HFF-Myc (cell line): ENCODE results near the gene ZNF862.
A peak's percentile ranks its signal among the peaks of the same experiment; 100 is the strongest.
"Not testable (repeated sequence)": the region's sequence is repeated elsewhere in the genome, so short reads cannot be mapped to it uniquely, and the experiment has no call there.

Experiments used
- DNase-seq: peaks from one replicate; pipeline ENCODE4 v3.0.0-alpha.2; 2011; ENCODE audit warnings: low read depth; ENCODE audit errors: extremely low read depth
- H3K4me3 ChIP-seq: replicated peaks from 2 replicates; pipeline ENCODE4 v1.5.1; 2011; ENCODE audit warnings: low read depth, mild to moderate bottlenecking, control low read depth, low read length
- TF ChIP-seq, protein P1 (sequence below): IDR thresholded peaks from 2 replicates; pipeline ENCODE4 v1.5.1; 2012; ENCODE audit warnings: mild to moderate bottlenecking, low read depth, low read length, control low read depth; ENCODE audit errors: missing control alignments

The ZNF862 gene

DNA sequence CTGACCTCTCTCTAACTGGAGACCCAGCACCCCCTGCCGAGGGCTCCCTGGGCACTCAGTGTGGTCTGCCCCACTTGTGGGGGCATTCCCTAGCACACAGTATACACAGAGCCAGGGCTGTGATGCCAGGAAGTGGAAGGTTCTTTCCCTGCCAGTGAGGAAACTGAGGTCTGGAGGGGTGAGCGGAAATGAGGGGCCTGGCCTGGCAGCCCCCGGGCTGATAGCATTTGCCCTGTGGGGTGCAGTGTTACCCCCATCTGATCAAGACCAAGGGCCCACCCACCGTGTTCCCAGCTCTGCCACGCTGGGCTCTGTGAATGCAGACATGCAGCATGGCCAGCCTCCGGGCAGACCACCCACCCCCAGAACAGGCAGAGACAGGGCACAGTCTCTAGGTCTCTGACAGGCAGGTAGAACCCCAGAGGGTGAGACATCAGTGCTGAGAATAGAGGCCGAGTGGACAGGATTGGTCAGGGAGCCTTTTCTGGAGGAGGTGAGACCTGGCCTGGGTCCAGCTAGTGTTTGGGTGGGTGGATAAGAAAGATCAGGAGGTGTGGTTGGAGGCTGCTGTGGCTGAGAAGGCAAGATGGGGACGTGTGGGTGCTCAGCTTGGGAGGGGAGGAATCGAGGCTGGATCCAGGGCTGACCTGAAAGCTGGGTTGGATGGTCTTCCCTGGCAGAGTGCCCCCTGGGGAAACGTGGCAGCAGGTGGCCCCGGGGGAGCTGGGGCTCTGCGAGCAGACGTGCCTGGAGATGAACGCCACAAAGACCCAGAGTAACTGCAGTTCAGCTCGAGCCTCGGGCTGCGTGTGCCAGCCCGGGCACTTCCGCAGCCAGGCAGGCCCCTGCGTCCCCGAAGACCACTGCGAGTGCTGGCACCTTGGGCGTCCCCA, 10.8 kb upstream of the ZNF862 start:
- no peak overlapping the region for H3K4me3 ChIP-seq
- no peak for DNase-seq
- TF ChIP-seq, protein P1, sequence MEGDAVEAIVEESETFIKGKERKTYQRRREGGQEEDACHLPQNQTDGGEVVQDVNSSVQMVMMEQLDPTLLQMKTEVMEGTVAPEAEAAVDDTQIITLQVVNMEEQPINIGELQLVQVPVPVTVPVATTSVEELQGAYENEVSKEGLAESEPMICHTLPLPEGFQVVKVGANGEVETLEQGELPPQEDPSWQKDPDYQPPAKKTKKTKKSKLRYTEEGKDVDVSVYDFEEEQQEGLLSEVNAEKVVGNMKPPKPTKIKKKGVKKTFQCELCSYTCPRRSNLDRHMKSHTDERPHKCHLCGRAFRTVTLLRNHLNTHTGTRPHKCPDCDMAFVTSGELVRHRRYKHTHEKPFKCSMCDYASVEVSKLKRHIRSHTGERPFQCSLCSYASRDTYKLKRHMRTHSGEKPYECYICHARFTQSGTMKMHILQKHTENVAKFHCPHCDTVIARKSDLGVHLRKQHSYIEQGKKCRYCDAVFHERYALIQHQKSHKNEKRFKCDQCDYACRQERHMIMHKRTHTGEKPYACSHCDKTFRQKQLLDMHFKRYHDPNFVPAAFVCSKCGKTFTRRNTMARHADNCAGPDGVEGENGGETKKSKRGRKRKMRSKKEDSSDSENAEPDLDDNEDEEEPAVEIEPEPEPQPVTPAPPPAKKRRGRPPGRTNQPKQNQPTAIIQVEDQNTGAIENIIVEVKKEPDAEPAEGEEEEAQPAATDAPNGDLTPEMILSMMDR, result no peak

DNA sequence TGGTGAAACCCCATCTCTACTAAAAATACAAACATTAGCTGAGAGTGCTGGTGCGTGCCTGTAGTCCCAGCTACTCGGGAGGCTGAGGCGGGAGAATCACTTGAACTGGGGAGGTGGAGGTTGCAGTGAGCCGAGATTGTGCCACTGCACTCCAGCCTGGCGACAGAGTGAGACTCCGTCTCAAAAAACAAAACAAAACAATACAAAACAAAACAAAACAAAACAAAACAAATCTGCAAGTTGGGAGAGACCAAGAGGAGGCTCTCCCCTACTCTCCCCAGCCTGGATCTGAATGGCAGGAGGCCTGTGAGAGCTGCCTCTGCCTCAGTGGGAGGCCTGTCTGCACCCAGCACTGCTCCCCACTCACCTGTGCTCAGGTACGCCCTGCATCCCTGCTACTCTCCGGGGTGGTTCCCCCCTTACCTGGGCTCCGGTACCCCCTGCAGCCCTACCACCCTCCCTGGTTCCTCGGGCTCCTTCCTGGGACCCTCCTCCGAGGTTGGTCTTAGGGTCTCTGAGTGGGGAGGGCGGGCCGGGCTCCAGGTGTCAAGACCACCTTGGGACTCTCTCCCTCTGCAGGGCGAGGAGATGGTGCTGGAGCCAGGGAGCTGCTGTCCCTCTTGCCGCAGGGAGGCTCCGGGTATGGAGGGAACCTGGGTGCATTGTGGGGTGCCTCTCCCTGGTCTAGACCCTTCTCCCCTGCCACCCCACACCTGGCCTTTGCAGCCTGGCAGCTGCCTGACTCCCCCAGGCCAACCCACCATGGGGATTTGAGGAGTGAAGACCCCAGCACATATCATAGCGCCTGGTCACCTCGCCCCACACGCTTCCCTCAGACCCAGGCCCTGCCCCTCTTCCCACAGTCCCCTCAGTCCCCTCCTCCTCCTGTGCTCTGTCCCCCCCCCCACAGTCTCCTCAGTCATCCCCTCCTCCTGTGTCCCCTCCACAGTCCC, 9.5 kb upstream of the ZNF862 start:
- TF ChIP-seq, protein P1, result no peak
- DNase-seq, result no peak
- no peak overlapping the region for H3K4me3 ChIP-seq

DNA sequence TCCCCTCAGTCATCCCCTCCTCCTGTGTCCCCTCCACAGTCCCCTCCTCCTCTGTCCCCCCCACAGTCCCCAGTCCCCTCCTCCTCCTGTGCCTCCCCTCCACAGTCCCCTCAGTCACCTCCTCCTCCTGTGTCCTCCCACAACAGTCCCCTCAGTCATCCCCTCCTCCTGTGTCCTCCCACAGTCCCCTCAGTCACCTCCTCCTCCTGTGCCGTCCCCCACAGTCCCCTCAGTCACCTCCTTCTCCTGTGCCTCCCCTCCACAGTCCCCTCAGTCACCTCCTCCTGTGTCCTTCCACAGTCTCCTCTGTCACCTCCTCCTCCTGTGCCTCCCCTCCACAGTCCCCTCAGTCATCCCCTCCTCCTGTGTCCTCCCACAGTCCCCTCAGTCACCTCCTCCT, 7.6 kb upstream of the ZNF862 start:
- H3K4me3 ChIP-seq, result not testable (repeated sequence)

DNA sequence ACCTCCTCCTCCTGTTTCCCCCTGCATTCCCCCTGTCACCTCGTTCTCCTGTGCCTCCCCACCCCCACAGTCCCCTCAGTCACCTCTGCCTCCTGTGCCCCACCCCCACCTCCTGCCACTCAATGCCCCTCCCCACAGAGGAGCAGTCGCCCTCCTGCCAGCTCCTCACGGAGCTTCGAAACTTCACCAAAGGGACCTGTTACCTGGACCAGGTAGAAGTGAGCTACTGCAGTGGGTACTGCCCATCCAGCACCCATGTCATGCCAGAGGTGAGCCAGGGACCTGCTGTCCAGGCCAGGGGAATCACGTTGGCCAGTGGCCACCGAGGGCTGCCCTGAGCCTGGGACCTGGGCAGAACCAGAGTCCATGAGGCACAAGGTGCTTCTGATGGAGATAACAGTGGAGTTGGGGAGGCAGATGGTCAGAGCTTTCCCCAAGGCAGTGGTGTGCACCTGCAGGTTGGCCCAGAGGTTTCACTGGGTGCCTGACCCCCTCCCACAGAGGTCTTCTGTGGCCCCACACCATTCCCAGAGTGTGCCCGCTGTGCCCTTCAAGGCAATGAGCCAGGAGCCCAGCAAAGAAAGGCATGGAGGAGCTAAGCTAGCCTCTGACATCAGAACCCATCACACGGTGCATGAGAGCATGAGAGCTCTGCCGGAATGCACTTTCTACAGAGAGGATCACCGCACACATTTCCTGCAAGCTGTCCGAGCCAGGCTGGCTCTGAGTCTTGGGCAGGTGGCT, 7.0 kb upstream of the ZNF862 start:
- no peak for DNase-seq
- no peak overlapping the region for H3K4me3 ChIP-seq
- TF ChIP-seq, protein P1, result no peak

More for the DNA sequence above, 7.6 kb upstream of the ZNF862 start:
- not testable (repeated sequence) for DNase-seq

DNA sequence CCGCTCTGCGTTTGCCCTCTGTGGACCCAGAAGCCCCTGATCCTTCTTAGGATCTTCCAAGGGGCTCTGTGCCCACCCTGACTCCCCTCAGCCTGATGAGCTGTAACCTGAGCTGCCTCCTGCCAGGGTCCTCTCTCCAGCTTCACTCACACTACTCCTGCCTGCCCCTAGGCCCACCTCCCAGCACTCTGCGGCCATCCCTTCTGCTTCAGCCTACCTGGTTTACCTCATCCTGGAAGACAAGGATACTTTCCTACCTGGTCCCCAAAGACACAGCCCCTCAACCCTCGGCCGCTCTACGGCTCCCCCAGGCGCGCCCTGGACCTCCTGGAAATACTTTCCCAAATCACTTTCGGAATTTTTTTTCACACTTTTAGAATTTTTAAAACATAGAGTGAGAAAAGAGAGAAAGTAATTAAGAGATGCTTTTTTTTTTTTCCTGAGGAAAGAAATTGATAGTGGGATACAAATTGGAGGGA, 6.4 kb upstream of the ZNF862 start:
- DNase-seq, result no peak
- TF ChIP-seq, protein P1, result no peak

DNA sequence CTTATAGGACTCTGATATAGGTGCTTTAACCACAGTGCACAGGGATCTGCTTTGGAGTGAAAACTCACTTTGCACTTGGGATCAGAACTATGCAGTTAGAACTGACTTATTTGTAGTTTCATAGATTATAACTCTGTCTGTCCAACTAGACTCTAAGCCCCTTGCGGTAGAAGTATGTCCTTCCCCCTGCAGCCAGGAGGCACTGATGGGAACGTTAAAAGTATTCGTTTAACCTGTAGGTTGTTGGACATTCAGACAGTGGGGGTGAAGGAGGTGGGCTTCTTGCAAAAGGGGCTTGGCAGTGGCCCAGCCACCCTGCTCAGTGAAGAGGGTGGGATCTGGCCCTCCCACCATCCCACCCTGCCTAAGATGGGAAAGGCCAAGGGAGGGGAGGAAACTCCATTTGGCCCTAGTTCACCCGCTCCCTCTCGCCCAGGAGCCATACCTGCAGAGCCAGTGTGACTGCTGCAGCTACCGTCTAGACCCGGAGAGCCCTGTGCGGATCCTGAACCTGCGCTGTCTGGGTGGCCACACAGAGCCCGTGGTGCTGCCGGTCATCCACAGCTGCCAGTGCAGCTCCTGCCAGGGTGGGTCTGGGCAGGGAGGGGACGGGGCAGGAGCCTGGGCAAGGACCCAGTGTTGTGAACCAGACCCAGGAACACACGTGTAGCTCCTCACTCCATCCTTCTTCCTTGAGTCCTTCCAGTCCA, 5.7 kb upstream of the ZNF862 start:
- DNase-seq, result no peak
- TF ChIP-seq, protein P1, result peak; percentile 12
- no peak overlapping the region for H3K4me3 ChIP-seq

More for the DNA sequence above, 6.4 kb upstream of the ZNF862 start:
- H3K4me3 ChIP-seq, result no peak overlapping the region
